Transverse colon (tissue), 3 donors: Measurements from ENCODE around the gene POLR2I.

Experiments
- POLR2A ChIP-seq: fragments of 450-650 bp; IDR thresholded peaks from one replicate; pipeline ENCODE4 v1.6.1; 2016; ENCODE audit warnings: antibody characterized with exemption, mild to moderate bottlenecking, moderate library complexity
- TF ChIP-seq, protein P1 (sequence below), 5 experiments: fragments of 200-600 bp in 3 of 5; fragments of 450-650 bp in 2 of 5; sonication (generic) in 3 of 5; IDR thresholded peaks; 1 replicate in 2 of 5; 2 replicates in 3 of 5; pipeline ENCODE4 v1.5.1; 2016 to 2017; ENCODE audit warnings: antibody characterized with exemption in 5 of 5, inconsistent platforms in 3 of 5, mild to moderate bottlenecking in 2 of 5, moderate library complexity in 1 of 5

- TF ChIP-seq, protein P1, sequence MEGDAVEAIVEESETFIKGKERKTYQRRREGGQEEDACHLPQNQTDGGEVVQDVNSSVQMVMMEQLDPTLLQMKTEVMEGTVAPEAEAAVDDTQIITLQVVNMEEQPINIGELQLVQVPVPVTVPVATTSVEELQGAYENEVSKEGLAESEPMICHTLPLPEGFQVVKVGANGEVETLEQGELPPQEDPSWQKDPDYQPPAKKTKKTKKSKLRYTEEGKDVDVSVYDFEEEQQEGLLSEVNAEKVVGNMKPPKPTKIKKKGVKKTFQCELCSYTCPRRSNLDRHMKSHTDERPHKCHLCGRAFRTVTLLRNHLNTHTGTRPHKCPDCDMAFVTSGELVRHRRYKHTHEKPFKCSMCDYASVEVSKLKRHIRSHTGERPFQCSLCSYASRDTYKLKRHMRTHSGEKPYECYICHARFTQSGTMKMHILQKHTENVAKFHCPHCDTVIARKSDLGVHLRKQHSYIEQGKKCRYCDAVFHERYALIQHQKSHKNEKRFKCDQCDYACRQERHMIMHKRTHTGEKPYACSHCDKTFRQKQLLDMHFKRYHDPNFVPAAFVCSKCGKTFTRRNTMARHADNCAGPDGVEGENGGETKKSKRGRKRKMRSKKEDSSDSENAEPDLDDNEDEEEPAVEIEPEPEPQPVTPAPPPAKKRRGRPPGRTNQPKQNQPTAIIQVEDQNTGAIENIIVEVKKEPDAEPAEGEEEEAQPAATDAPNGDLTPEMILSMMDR (IDR thresholded peaks at IDR 0.05), result peak in 2 of 5 experiments; percentile 12 to 16
- TF ChIP-seq POLR2A, result peak; percentile 44
Measured at GRCh38 chr19:36141039-36141927, 26.6 kb upstream of the POLR2I start.
